H1 (cell line): ENCODE measurements around the gene PROSER1. TPM values are rescaled to one million over a fixed set of nuclear protein-coding genes. Genes with fewer than 3 reads are reported as not detected.
A peak's percentile ranks its signal among the peaks of the same experiment; 100 is the strongest.

Experiments
- CTCF ChIA-PET: fragments of 300-600 bp; sonication (Branson Sonifier 250); formaldehyde crosslinking; loops from one replicate; lab custom pipeline; 2021; ENCODE audit not compliant: partially characterized antibody; lab: Charles Lee
- POLR2A ChIA-PET: fragments of 300-600 bp; sonication (Branson Sonifier 250); formaldehyde crosslinking; loops from one replicate; lab custom pipeline; 2021; ENCODE audit warnings: inconsistent platforms; ENCODE audit not compliant: partially characterized antibody; lab: Charles Lee
- DNase-seq, 2 experiments: peaks; one replicate each; pipeline versions ENCODE4 v3.0.0 to v3.0.0-alpha.2; 2010 to 2022; ENCODE audit warnings: low spot score in 2 of 2, low read depth in 1 of 2, mixed read lengths in 1 of 2
- FAIRE-seq: peaks from 2 replicates; lab custom pipeline; 2011; peaks lifted over from hg19 to GRCh38; lab: Jason Lieb, UNC
- H2AFZ ChIP-seq: 2 replicates; pipeline ENCODE4 v1.8.1; 2012; ENCODE audit warnings: low read length, inconsistent platforms
- H2AK5ac ChIP-seq: 2 replicates; pipeline ENCODE4 v1.6.1; 2013; ENCODE audit warnings: low read depth, low read length
- H2BK120ac ChIP-seq: replicated peaks from 2 replicates; pipeline ENCODE3; 2013; ENCODE audit warnings: low read depth, low read length, inconsistent platforms
- H2BK12ac ChIP-seq: 2 replicates; pipeline ENCODE4 v1.6.1; 2013; ENCODE audit warnings: low read depth, low read length
- H2BK15ac ChIP-seq: 2 replicates; pipeline ENCODE4 v1.6.1; 2013; ENCODE audit warnings: low read length
- H2BK20ac ChIP-seq: 2 replicates; pipeline ENCODE4 v1.6.1; 2013; ENCODE audit warnings: low read length
- H2BK5ac ChIP-seq: 2 replicates; pipeline ENCODE4 v1.6.1; 2013; ENCODE audit warnings: low read depth, low read length
- H3K14ac ChIP-seq: 2 replicates; pipeline ENCODE4 v1.6.1; 2013; ENCODE audit warnings: inconsistent platforms; ENCODE audit not compliant: insufficient read length
- H3K18ac ChIP-seq: 2 replicates; pipeline ENCODE4 v1.6.1; 2013; ENCODE audit warnings: low read length; ENCODE audit errors: extremely low read depth
- H3K23ac ChIP-seq: 2 replicates; pipeline ENCODE4 v1.6.1; 2013; ENCODE audit warnings: inconsistent platforms; ENCODE audit not compliant: insufficient read length
- H3K23me2 ChIP-seq: 2 replicates; pipeline ENCODE4 v1.6.1; 2013; ENCODE audit warnings: low read depth, low read length
- H3K27ac ChIP-seq: 2 replicates; pipeline ENCODE4 v1.6.1; 2011; ENCODE audit warnings: low read depth, low read length, inconsistent platforms
- H3K27me3 ChIP-seq, 4 experiments: replicated peaks in 1 of 4; 1 replicate in 1 of 4; 2 replicates in 3 of 4; pipeline versions ENCODE4 v1.6.1 to v1.8.1; 2011 to 2013; ENCODE audit warnings: low read length in 3 of 4, mild to moderate bottlenecking in 3 of 4, inconsistent platforms in 2 of 4, mixed read lengths in 2 of 4, moderate library complexity in 1 of 4; ENCODE audit not compliant: control insufficient read depth in 3 of 4, insufficient read depth in 3 of 4; ENCODE audit errors: extremely low read depth in 1 of 4
- H3K36me3 ChIP-seq, 4 experiments: 2 replicates each; pipeline versions ENCODE4 v1.6.1 to v1.8.1; 2011 to 2013; ENCODE audit warnings: mild to moderate bottlenecking in 4 of 4, low read length in 3 of 4, moderate library complexity in 2 of 4, control low read depth in 1 of 4, inconsistent platforms in 1 of 4; ENCODE audit not compliant: insufficient read depth in 4 of 4, control insufficient read depth in 2 of 4
- H3K4ac ChIP-seq: replicated peaks from 2 replicates; pipeline ENCODE3; 2013; ENCODE audit warnings: low read length, low read depth, mixed read lengths, inconsistent platforms; ENCODE audit not compliant: insufficient read length
- H3K4me1 ChIP-seq, 4 experiments: replicated peaks in 1 of 4; 1 replicate in 1 of 4; 2 replicates in 3 of 4; pipeline versions ENCODE4 v1.6.1 to v1.8.1; 2011 to 2013; ENCODE audit warnings: low read length in 3 of 4, inconsistent platforms in 2 of 4, mixed read lengths in 1 of 4; ENCODE audit not compliant: insufficient read depth in 4 of 4, control insufficient read depth in 3 of 4
- H3K4me2 ChIP-seq, 2 experiments: 2 replicates each; pipeline versions ENCODE4 v1.6.1 to v1.8.1; 2011 to 2013; ENCODE audit warnings: low read depth in 2 of 2, low read length in 2 of 2, control low read depth in 1 of 2, inconsistent platforms in 1 of 2, mild to moderate bottlenecking in 1 of 2; ENCODE audit not compliant: insufficient read depth in 1 of 2
- H3K4me3 ChIP-seq, 4 experiments: fragments of 200-600, 300-600 bp in 1 of 4; sonication (generic), shearing (Covaris generic), sonication (Bioruptor Twin) in 1 of 4; 2 replicates each; pipeline versions ENCODE4 v1.5.1 to v1.8.1; 2011 to 2016; ENCODE audit warnings: low read length in 4 of 4, low read depth in 3 of 4, control low read depth in 2 of 4, inconsistent platforms in 2 of 4, mild to moderate bottlenecking in 2 of 4, mixed read lengths in 1 of 4, moderate library complexity in 1 of 4; ENCODE audit not compliant: insufficient read depth in 2 of 4; ENCODE audit errors: extremely low read depth in 1 of 4
- H3K56ac ChIP-seq: replicated peaks from 2 replicates; pipeline ENCODE3; 2013; ENCODE audit warnings: low read depth, mild to moderate bottlenecking, mixed read lengths, low read length, inconsistent platforms; ENCODE audit not compliant: insufficient read length
- H3K79me1 ChIP-seq: 2 replicates; pipeline ENCODE4 v1.6.1; 2013; ENCODE audit warnings: low read depth, low read length, control low read depth
- H3K79me2 ChIP-seq, 2 experiments: 2 replicates each; pipeline versions ENCODE4 v1.6.1 to v1.8.1; 2012 to 2013; ENCODE audit warnings: low read length in 2 of 2, mild to moderate bottlenecking in 2 of 2, inconsistent platforms in 1 of 2; ENCODE audit not compliant: insufficient read depth in 2 of 2, control insufficient read depth in 1 of 2
- H3K9ac ChIP-seq, 4 experiments: replicated peaks in 1 of 4; 1 replicate in 1 of 4; 2 replicates in 3 of 4; pipeline versions ENCODE4 v1.6.1 to v1.8.1; 2011 to 2013; ENCODE audit warnings: low read depth in 3 of 4, low read length in 3 of 4, control low read depth in 2 of 4, mild to moderate bottlenecking in 2 of 4, moderate library complexity in 2 of 4, inconsistent platforms in 1 of 4; ENCODE audit errors: extremely low read depth in 1 of 4
- H3K9me3 ChIP-seq, 2 experiments: 2 replicates each; pipeline versions ENCODE4 v1.6.1 to v1.8.1; 2012 to 2013; ENCODE audit warnings: mild to moderate bottlenecking in 2 of 2, moderate library complexity in 2 of 2, control low read depth in 1 of 2, inconsistent platforms in 1 of 2, low read depth in 1 of 2, low read length in 1 of 2, mixed read lengths in 1 of 2; ENCODE audit not compliant: insufficient read depth in 2 of 2
- H4K20me1 ChIP-seq, 2 experiments: replicated peaks in 1 of 2; 2 replicates each; pipeline versions ENCODE3 to v1.8.1; 2011 to 2013; ENCODE audit warnings: inconsistent platforms in 2 of 2, low read length in 2 of 2, mild to moderate bottlenecking in 1 of 2; ENCODE audit not compliant: insufficient read depth in 2 of 2, control insufficient read depth in 1 of 2
- H4K5ac ChIP-seq: 2 replicates; pipeline ENCODE4 v1.6.1; 2013; ENCODE audit warnings: low read length, low read depth, mixed read lengths, inconsistent platforms; ENCODE audit not compliant: insufficient read length
- H4K8ac ChIP-seq: 2 replicates; pipeline ENCODE4 v1.8.0; 2013; ENCODE audit warnings: mild to moderate bottlenecking, moderate library complexity, low read length, inconsistent platforms; ENCODE audit not compliant: insufficient read depth; ENCODE audit errors: extremely low read depth
- H4K91ac ChIP-seq: replicated peaks from 2 replicates; pipeline ENCODE3; 2013; ENCODE audit warnings: low read length, mixed read lengths, inconsistent platforms; ENCODE audit not compliant: insufficient read length
- BRCA1 ChIP-seq: IDR thresholded peaks from 2 replicates; pipeline ENCODE4 v1.6.1; 2012; ENCODE audit warnings: low read depth, low read length, improper control_type of control experiment
- CBX5 ChIP-seq: fragments of 300-800, 300-1000 bp; sonication (generic); IDR thresholded peaks from 2 replicates; pipeline ENCODE4 v1.7.1; 2016; ENCODE audit warnings: antibody characterized with exemption, low read length, low read depth
- CEBPB ChIP-seq: IDR thresholded peaks from 2 replicates; pipeline ENCODE4 v1.6.1; 2012; ENCODE audit warnings: low read depth, low read length
- CHD1 ChIP-seq: IDR thresholded peaks from 2 replicates; pipeline ENCODE4 v1.6.1; 2012; ENCODE audit warnings: low read depth, low read length, improper control_type of control experiment
- EP300 ChIP-seq, 2 experiments: IDR thresholded peaks; 1 replicate in 1 of 2; 2 replicates in 1 of 2; pipeline ENCODE4 v1.6.1; 2011 to 2012; ENCODE audit warnings: low read depth in 2 of 2, low read length in 2 of 2, mild to moderate bottlenecking in 2 of 2, borderline replicate concordance in 1 of 2, inconsistent platforms in 1 of 2, moderate library complexity in 1 of 2
- JUN ChIP-seq: IDR thresholded peaks from 2 replicates; pipeline ENCODE4 v1.6.1; 2011; ENCODE audit warnings: low read depth, mild to moderate bottlenecking, improper control_type of control experiment, low read length
- JUND ChIP-seq: IDR thresholded peaks from 2 replicates; pipeline ENCODE4 v1.6.1; 2011; ENCODE audit warnings: mild to moderate bottlenecking, improper control_type of control experiment, low read length
- KDM1A ChIP-seq: fragments of 200-600, 300-600 bp; sonication (generic); IDR thresholded peaks from 2 replicates; pipeline ENCODE4 v1.7.1; 2016; ENCODE audit warnings: mild to moderate bottlenecking, low read length, borderline replicate concordance
- NRF1 ChIP-seq: IDR thresholded peaks from 2 replicates; pipeline ENCODE4 v1.6.1; 2011; ENCODE audit warnings: mild to moderate bottlenecking, low read depth, low read length, improper control_type of control experiment
- PHF8 ChIP-seq: fragments of 200-600 bp; sonication (generic); conservative IDR thresholded peaks from 2 replicates; pipeline ENCODE4 v1.7.1; 2012; ENCODE audit warnings: low read depth, mild to moderate bottlenecking, inconsistent platforms, low read length, moderate library complexity
- POU5F1 ChIP-seq: IDR thresholded peaks from 2 replicates; pipeline ENCODE4 v1.6.1; 2011; ENCODE audit warnings: low read depth, mild to moderate bottlenecking, low read length, moderate library complexity
- SAP30 ChIP-seq: fragments of 300-600 bp; sonication (generic); IDR thresholded peaks from 2 replicates; pipeline ENCODE4 v1.7.1; 2012; ENCODE audit warnings: low read length, moderate library complexity, mild to moderate bottlenecking, inconsistent platforms; ENCODE audit not compliant: insufficient read depth, insufficient replicate concordance
- SIRT6 ChIP-seq: IDR thresholded peaks from one replicate; pipeline ENCODE4 v1.7.1; 2012; ENCODE audit warnings: low read length, inconsistent platforms
- SP4 ChIP-seq: IDR thresholded peaks from 2 replicates; pipeline ENCODE4 v1.6.1; 2012; ENCODE audit warnings: low read length, inconsistent platforms
- SUZ12 ChIP-seq: fragments of 200-600 bp; sonication (generic); IDR thresholded peaks from 2 replicates; pipeline ENCODE4 v1.6.1; 2012; ENCODE audit warnings: mild to moderate bottlenecking, inconsistent platforms, low read length, moderate library complexity, mixed read lengths
- TAF1 ChIP-seq: IDR thresholded peaks from 2 replicates; pipeline ENCODE4 v1.6.1; 2011; ENCODE audit warnings: mild to moderate bottlenecking, low read depth, low read length
- ZNF274 ChIP-seq: IDR thresholded peaks from 2 replicates; pipeline ENCODE4 v1.7.0; 2012; ENCODE audit warnings: low read length, borderline replicate concordance; ENCODE audit errors: extremely low read depth
- polyA plus RNA-seq, 7 experiments: library from polyadenylated mRNA; depleted of rRNA in 3 of 7; stranded (reverse) in 5 of 7; unstranded in 2 of 7; fragments of >200 nt in 5 of 7; fragments of 200-250 nt in 2 of 7; gene quantifications; 1 replicate in 5 of 7; 2 replicates in 1 of 7; 4 replicates in 1 of 7; pipeline versions ENCODE4 v1.2.1 to v1.2.3, GENCODE V29; 2011 to 2013; ENCODE audit warnings: missing spikeins in 2 of 7, mixed read lengths in 2 of 7
- total RNA-seq: library from RNA; stranded (reverse); fragmentation: NEBNext Ultra II Directional; extraction: Animal tissue kit (Norgen Biotek cat#: 25700); gene quantifications from 2 replicates; pipeline ENCODE4 v1.2.1, GENCODE V29; 2021

The PROSER1 gene
- total and polyA plus RNA-seq, 2 of the 8 experiments (the other 6 are each of a cell fraction or from before 2014, with no cell fraction given) = 99.2 to 116 TPM

DNA sequence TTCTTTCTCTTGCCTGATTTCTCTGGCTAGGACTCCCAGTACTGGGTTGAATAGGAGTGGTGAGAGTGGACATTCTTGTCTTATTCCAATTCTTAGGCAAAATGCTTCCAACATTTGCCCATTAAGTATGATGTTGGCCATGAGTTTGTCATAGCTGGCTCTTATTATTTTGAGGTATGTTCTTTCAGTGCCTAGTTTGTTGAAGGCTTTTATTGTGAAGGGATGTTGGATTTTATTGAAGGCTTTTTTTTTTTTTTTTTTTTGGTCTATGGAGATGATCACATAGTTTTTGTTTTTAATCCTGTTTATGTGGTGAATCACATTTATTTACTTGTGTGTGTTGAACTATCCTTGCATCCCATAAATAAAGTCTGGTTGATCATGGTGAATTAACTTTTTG, 20.2 kb upstream of the PROSER1 start:
- Histone ChIP-seq H3K23ac (no peak overlapping the region), H3K9ac (no peak overlapping the region), H4K5ac (no peak overlapping the region), H2BK12ac (no peak overlapping the region), H3K56ac (no peak overlapping the region), H3K27me3 (peaks cover 0 to 1% (median 0%) of the 10 kb centered on the region in 4 experiments; a peak in 1 of 7 replicates), H2BK20ac (no peak overlapping the region), H3K9me3 (no peaks in the 10 kb centered on the region; a peak in 1 of 4 replicates), H3K27ac (no peak overlapping the region), H3K79me2 (no peaks in the 10 kb centered on the region), H2BK15ac (no peak overlapping the region), H2AK5ac (no peak overlapping the region), H3K23me2 (no peaks in the 10 kb centered on the region), H3K36me3 (0 out of 8 replicates have a peak, but pooled peaks cover 0 to 3% (median 0%) of the 10 kb centered on the region in 4 experiments), H3K14ac (no peak overlapping the region), H2BK5ac (no peak overlapping the region), H4K8ac (no peak overlapping the region), H2AFZ (no peak overlapping the region), H4K20me1 (peaks cover 0 to 2% of the 10 kb centered on the region in 2 experiments), H3K4ac (no peak overlapping the region), H4K91ac (no peak overlapping the region), H3K4me2 (no peak overlapping the region), H2BK120ac (no peak overlapping the region), H3K4me3 (no peak overlapping the region), H3K18ac (no peak overlapping the region), H3K79me1 (no peaks in the 10 kb centered on the region), H3K4me1 (no peaks in the 10 kb centered on the region)
- CTCF ChIA-PET = no interaction called here
- DNase-seq (no peak), FAIRE-seq (peak; percentile 7)
- POLR2A ChIA-PET = no interaction called here
- TF ChIP-seq ZNF274 (no peak), SUZ12 (no peak), SP4 (no peak), JUN (no peak), BRCA1 (no peak), POU5F1 (no peak), NRF1 (no peak), PHF8 (no peak), CHD1 (no peak), TAF1 (no peak), JUND (no peak), EP300 (IDR thresholded peaks at IDR 0.05; ENCODE audit: borderline replicate concordance in 1 of 2, low read depth in 2 of 2, low read length in 2 of 2) (no peak), KDM1A (no peak), SAP30 (no peak), SIRT6 (no peak), CEBPB (no peak), CBX5 (no peak)
